ENCODE results near the gene MT1M.

The MT1M gene

DNA sequence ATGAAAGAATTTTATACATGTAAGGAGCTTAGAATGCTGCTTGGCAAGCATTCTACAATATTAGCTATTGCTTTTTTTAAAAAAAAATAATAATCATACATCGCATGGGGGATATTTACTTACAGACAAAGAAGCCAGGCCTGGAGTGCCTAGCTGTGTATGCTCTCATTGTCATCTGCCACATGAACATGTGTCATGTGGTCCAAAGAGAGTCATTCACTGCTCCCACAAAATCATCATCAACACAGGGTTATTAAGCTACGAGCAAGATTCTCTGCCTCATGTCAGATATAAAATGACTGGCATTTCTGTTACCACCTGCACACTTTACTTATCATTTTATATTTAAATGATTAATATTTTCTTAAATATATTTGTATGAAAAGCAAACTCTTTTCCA, 8.8 kb upstream of the MT1M start:
- Histone ChIP-seq H3K9ac (ENCODE audit: low read length) (no peak overlapping the region), H3K4me2 (ENCODE audit: low read depth, low read length, poor library complexity, severe bottlenecking) (no peak overlapping the region), H3K4me3 (ENCODE audit: insufficient read depth, low read length, poor library complexity, severe bottlenecking) (no peak overlapping the region), H3K79me2 (ENCODE audit: insufficient read depth, low read length) (no peaks in the 10 kb centered on the region), H3K36me3 (ENCODE audit: low read length) (no peaks in the 10 kb centered on the region), H3K9me2 (replicated peaks; ENCODE audit: insufficient read depth, low read length) (no peaks in the 10 kb centered on the region), H3K27me3 (ENCODE audit: low read length) (no peaks in the 10 kb centered on the region; the same call in 1 of the 2 replicates), H3F3A (ENCODE audit: insufficient read depth) (no peaks in the 10 kb centered on the region), H4K20me1 (ENCODE audit: low read depth, low read length) (no peaks in the 10 kb centered on the region), H2AFZ (ENCODE audit: low read depth, low read length, severe bottlenecking) (no peak overlapping the region), H3K9me3 (ENCODE audit: insufficient read depth, low read length) (no peaks in the 10 kb centered on the region), H3K27ac (ENCODE audit: low read depth, low read length) (no peak overlapping the region)
- TF ChIP-seq, protein P1, sequence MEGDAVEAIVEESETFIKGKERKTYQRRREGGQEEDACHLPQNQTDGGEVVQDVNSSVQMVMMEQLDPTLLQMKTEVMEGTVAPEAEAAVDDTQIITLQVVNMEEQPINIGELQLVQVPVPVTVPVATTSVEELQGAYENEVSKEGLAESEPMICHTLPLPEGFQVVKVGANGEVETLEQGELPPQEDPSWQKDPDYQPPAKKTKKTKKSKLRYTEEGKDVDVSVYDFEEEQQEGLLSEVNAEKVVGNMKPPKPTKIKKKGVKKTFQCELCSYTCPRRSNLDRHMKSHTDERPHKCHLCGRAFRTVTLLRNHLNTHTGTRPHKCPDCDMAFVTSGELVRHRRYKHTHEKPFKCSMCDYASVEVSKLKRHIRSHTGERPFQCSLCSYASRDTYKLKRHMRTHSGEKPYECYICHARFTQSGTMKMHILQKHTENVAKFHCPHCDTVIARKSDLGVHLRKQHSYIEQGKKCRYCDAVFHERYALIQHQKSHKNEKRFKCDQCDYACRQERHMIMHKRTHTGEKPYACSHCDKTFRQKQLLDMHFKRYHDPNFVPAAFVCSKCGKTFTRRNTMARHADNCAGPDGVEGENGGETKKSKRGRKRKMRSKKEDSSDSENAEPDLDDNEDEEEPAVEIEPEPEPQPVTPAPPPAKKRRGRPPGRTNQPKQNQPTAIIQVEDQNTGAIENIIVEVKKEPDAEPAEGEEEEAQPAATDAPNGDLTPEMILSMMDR (IDR thresholded peaks at IDR 0.05; ENCODE audit: insufficient read depth, low read length, poor library complexity, severe bottlenecking) = no peak
- no peak for TF ChIP-seq EZH2phosphoT487 (conservative IDR thresholded peaks at IDR 0.05; ENCODE audit: low read length)

DNA sequence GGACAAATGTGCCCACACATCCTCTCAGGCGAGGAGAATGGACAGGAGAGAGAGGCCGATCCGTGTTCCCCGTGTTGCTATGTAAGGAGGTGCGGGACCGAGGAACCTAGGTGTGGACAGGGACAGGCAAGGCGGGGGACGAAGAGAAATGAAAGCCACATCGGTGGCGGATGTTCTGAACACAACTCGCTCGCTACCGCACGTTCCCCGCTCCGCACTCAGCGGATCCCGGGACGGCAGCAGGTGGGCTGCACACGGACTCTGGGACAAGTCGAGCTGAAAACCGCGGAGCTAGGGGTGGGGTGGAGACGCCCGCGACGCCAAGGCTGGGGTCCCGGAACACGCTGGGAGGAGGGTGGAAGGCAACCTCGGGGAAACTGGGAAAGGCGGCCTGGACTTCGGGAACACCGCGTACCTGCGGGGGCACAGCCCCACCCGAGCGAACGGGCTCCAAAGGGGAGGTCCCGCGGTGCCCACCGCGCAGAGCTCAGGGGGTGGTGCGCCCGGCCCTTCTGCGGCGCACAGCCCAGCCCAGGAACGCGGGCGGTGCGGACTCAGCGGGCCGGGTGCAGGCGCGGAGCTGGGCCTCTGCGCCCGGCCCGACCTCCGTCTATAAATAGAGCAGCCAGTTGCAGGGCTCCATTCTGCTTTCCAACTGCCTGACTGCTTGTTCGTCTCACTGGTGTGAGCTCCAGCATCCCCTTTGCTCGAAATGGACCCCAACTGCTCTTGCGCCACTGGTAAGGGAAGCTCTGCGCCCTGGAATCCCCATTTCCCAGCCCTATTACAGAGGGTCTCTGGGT, 7.1 kb upstream of the MT1M start, which contains the start of gene MT1E:
Gene MT1E (plus strand): TSS at position 642 of the 803 bp plus-strand sequence. CDS start 71 bp downstream, at position 713.
- Histone ChIP-seq H3F3A (ENCODE audit: insufficient read depth) (no peaks in the 10 kb centered on the region), H3K4me3 (ENCODE audit: insufficient read depth, low read length, poor library complexity, severe bottlenecking) (no peak within 1 kb of the TSS), H3K9me2 (replicated peaks; ENCODE audit: insufficient read depth, low read length) (no peaks in the 10 kb centered on the region), H3K27me3 (ENCODE audit: low read length) (no peaks in the 10 kb centered on the region), H4K20me1 (ENCODE audit: low read depth, low read length) (no peaks in the 10 kb centered on the region), H3K36me3 (ENCODE audit: low read length) (no peaks in the 10 kb centered on the region), H3K9me3 (ENCODE audit: insufficient read depth, low read length) (no peaks in the 10 kb centered on the region), H3K9ac (ENCODE audit: low read length) (no peak within 1 kb of the TSS), H3K4me2 (ENCODE audit: low read depth, low read length, poor library complexity, severe bottlenecking) (no peak within 1 kb of the TSS), H3K79me2 (ENCODE audit: insufficient read depth, low read length) (no peaks in the 10 kb centered on the region), H3K27ac (ENCODE audit: low read depth, low read length) (no peak within 1 kb of the TSS), H2AFZ (ENCODE audit: low read depth, low read length, severe bottlenecking) (no peak within 1 kb of the TSS)
- TF ChIP-seq, protein P1 (IDR thresholded peaks at IDR 0.05; ENCODE audit: insufficient read depth, low read length, poor library complexity, severe bottlenecking) = no peak

DNA sequence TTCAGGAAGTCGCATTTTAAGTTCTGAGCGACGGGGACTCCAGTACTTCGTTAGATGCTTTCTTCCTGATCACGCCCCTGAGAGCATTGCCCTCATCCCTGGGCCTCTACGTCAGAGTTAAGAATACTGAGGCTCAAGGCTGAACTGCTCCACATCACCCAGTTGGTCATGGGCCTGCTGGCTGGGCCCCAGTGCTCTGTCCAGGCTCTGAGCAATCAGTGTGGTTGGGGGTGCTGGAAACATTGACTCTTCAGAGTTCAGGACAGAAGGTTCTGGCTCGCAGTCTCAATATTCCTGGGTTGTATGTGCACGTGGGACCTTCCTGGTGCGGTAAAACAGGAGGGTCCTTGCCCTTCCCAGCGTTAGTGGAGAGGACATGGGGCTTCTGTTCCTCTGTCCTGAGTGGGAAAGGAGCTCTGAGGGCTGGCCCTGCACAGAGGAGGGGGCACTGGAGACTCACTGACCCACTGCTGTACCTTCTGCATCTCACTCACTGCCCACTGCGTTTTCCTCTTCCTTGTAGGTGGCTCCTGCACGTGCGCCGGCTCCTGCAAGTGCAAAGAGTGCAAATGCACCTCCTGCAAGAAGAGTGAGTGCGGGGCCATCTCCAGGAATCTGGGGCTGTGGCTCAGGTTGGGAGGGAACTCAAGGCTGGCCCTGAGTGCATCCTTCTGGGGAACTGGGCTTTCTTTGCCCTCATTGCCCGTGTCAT, 6.4 kb upstream of the MT1M start:
- H4K20me1 ChIP-seq (ENCODE audit: low read depth, low read length) = no peaks in the 10 kb centered on the region
- H3F3A ChIP-seq (ENCODE audit: insufficient read depth) = no peaks in the 10 kb centered on the region
- H3K27me3 ChIP-seq (ENCODE audit: low read length) = no peaks in the 10 kb centered on the region
- H3K27ac ChIP-seq (ENCODE audit: low read depth, low read length) = no peak overlapping the region
- H2AFZ ChIP-seq (ENCODE audit: low read depth, low read length, severe bottlenecking) = no peak overlapping the region
- H3K79me2 ChIP-seq (ENCODE audit: insufficient read depth, low read length) = no peaks in the 10 kb centered on the region
- H3K9me2 ChIP-seq (replicated peaks; ENCODE audit: insufficient read depth, low read length) = no peaks in the 10 kb centered on the region
- no peak for TF ChIP-seq EZH2phosphoT487 (conservative IDR thresholded peaks at IDR 0.05; ENCODE audit: low read length)
- TF ChIP-seq, protein P1 (IDR thresholded peaks at IDR 0.05; ENCODE audit: insufficient read depth, low read length, poor library complexity, severe bottlenecking) = no peak
- no peaks in the 10 kb centered on the region for H3K36me3 ChIP-seq (ENCODE audit: low read length)
- H3K4me3 ChIP-seq (ENCODE audit: insufficient read depth, low read length, poor library complexity, severe bottlenecking) = no peak overlapping the region
- no peaks in the 10 kb centered on the region for H3K9me3 ChIP-seq (ENCODE audit: insufficient read depth, low read length)
- H3K4me2 ChIP-seq (ENCODE audit: low read depth, low read length, poor library complexity, severe bottlenecking) = no peak overlapping the region
- H3K9ac ChIP-seq (ENCODE audit: low read length) = no peak overlapping the region
